ENCODE results near the gene TP53I11. TPM values are rescaled to one million over a fixed set of nuclear protein-coding genes. Genes with fewer than 3 reads are reported as not detected.
A peak's percentile ranks its signal among the peaks of the same experiment; 100 is the strongest.

TP53I11 gene
- total RNA-seq, 2 donors from 2014 or later, result 21.8 to 91.0 TPM

- Histone ChIP-seq H3K4me3 (no peak overlapping the region), H3K9me3 (no peaks in the 10 kb centered on the region), H3K27ac (no peak overlapping the region), H3K36me3 (replicated peaks in 1 of 2; ENCODE audit: insufficient read depth in 1 of 2, low read depth in 2 of 2) (no peaks in the 10 kb centered on the region), H3K4me1 (no peaks in the 10 kb centered on the region), H3K27me3 (no peaks in the 10 kb centered on the region)
- DNase-seq (no peak), ATAC-seq (no peak)
- intact Hi-C loops (cut with DNase I), result loop anchor here (5.0 to 10.0 kb wide), 2 partner anchors 178 to 396 kb away; no protein-coding TSS in a partner anchor
- WGBS, 2 donors, result 48 to 69% methylated on average over 4 of the region's 4 CpGs
- TF ChIP-seq, protein P1, sequence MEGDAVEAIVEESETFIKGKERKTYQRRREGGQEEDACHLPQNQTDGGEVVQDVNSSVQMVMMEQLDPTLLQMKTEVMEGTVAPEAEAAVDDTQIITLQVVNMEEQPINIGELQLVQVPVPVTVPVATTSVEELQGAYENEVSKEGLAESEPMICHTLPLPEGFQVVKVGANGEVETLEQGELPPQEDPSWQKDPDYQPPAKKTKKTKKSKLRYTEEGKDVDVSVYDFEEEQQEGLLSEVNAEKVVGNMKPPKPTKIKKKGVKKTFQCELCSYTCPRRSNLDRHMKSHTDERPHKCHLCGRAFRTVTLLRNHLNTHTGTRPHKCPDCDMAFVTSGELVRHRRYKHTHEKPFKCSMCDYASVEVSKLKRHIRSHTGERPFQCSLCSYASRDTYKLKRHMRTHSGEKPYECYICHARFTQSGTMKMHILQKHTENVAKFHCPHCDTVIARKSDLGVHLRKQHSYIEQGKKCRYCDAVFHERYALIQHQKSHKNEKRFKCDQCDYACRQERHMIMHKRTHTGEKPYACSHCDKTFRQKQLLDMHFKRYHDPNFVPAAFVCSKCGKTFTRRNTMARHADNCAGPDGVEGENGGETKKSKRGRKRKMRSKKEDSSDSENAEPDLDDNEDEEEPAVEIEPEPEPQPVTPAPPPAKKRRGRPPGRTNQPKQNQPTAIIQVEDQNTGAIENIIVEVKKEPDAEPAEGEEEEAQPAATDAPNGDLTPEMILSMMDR (IDR thresholded peaks at IDR 0.05), result no peak
- no peak for TF ChIP-seq POLR2A (IDR thresholded peaks at IDR 0.05)
Observed at GRCh38 chr11:44928816-44929215, 21.9 kb downstream of the TP53I11 start.

DNA sequence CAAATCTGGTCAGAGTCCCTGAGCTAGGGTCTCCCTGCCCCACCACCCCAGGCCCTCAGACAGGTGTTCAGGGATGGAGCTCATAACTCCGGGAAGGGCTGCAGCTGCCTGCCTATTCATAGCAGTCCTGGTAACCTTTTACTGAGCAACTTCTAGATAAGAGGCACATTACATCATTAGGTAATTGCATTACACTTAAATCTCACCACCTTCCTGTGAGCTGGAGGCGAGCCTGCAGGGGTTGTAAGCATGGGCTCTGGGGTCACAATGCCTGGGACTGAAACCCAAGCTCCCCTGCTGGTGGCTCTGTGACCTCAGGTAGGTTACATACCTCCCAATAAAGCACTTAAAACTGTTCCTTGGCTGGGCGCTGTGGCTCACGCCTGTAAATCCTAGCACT, 22.5 kb downstream of the TP53I11 start:
- WGBS, 2 donors, result 75% methylated on average over 4 of the region's 4 CpGs
- intact Hi-C loops (cut with DNase I), result loop anchor here (5.0 to 10.0 kb wide), 2 partner anchors 179 to 397 kb away; no protein-coding TSS in a partner anchor

GRCh38 chr11:44927174-44927661, 23.5 kb downstream of the TP53I11 start:
- Histone ChIP-seq H3K36me3 (replicated peaks in 1 of 2; ENCODE audit: insufficient read depth in 1 of 2, low read depth in 2 of 2) (no peaks in the 10 kb centered on the region), H3K27ac (no peak overlapping the region), H3K4me3 (no peak overlapping the region), H3K4me1 (no peaks in the 10 kb centered on the region), H3K9me3 (no peaks in the 10 kb centered on the region), H3K27me3 (no peaks in the 10 kb centered on the region)
- ATAC-seq (peak; percentile 67), DNase-seq (peak; percentile 65 to 76 (median 74))
- TF ChIP-seq POLR2A (IDR thresholded peaks at IDR 0.05), result no peak
- TF ChIP-seq, protein P1 (IDR thresholded peaks at IDR 0.05), result peak; percentile 76 to 92 (median 86)
- intact Hi-C loops (cut with DNase I), result loop anchor here (5.0 to 10.0 kb wide), 2 partner anchors 180 to 398 kb away; no protein-coding TSS in a partner anchor
- WGBS, 2 donors, result 9 to 11% methylated on average over 6 to 16 of the region's 16 CpGs

More for the DNA sequence above, 22.5 kb downstream of the TP53I11 start:
- no peaks in the 10 kb centered on the region for H3K27me3 ChIP-seq
- no peaks in the 10 kb centered on the region for H3K9me3 ChIP-seq
- DNase-seq (no peak), ATAC-seq (no peak)
- TF ChIP-seq, protein P1 (IDR thresholded peaks at IDR 0.05), result no peak
- TF ChIP-seq POLR2A (IDR thresholded peaks at IDR 0.05), result no peak
- H3K4me3 ChIP-seq, result no peak overlapping the region
- no peaks in the 10 kb centered on the region for H3K4me1 ChIP-seq
- H3K27ac ChIP-seq, result no peak overlapping the region
- H3K36me3 ChIP-seq (replicated peaks in 1 of 2; ENCODE audit: insufficient read depth in 1 of 2, low read depth in 2 of 2), result no peaks in the 10 kb centered on the region

DNA sequence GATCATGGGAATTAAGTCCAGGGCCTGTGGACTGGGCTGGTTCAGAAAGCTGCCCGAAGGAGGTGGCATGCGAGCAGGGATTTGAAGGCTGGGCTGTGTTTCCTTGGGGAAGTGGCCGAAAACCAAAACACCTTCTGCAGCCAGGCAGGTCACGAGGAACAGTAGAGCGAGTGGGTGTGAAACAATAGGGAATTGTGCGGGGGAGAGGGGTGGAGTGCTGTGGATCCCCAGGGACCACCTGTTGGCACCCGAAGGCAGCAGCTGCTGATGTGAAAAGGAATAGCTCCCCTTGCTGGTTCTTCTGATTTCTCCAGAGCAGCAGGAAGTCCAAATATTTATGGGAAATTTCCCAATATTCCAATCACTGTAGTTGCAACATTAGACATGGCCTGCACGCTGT, 24.6 kb downstream of the TP53I11 start:
- TF ChIP-seq, protein P1 (IDR thresholded peaks at IDR 0.05), result no peak
- TF ChIP-seq POLR2A (IDR thresholded peaks at IDR 0.05), result no peak
- Histone ChIP-seq H3K27me3 (no peaks in the 10 kb centered on the region), H3K4me3 (no peak overlapping the region), H3K4me1 (no peaks in the 10 kb centered on the region), H3K9me3 (no peaks in the 10 kb centered on the region), H3K27ac (no peak overlapping the region), H3K36me3 (replicated peaks in 1 of 2; ENCODE audit: insufficient read depth in 1 of 2, low read depth in 2 of 2) (no peaks in the 10 kb centered on the region)
- DNase-seq (no peak), ATAC-seq (no peak)
- intact Hi-C loops (cut with DNase I), result loop anchor here (5.0 to 10.0 kb wide), 2 partner anchors 181 to 399 kb away; no protein-coding TSS in a partner anchor
- WGBS, 2 donors, result 60 to 63% methylated on average over 8 of the region's 8 CpGs

- no peak overlapping the region for H3K4me3 ChIP-seq
- TF ChIP-seq POLR2A (IDR thresholded peaks at IDR 0.05), result no peak
- TF ChIP-seq, protein P1 (IDR thresholded peaks at IDR 0.05), result no peak
- H3K9me3 ChIP-seq, result no peaks in the 10 kb centered on the region
- H3K27me3 ChIP-seq, result no peaks in the 10 kb centered on the region
- WGBS, 2 donors, result 81 to 100% methylated on average over 1 to 3 of the region's 3 CpGs
- intact Hi-C loops (cut with DNase I), result loop anchor here (10.0 kb wide), 1 partner anchor 401 kb away; no protein-coding TSS in a partner anchor
- no peak overlapping the region for H3K27ac ChIP-seq
- no peak for DNase-seq
- no peak for ATAC-seq
- H3K4me1 ChIP-seq, result no peaks in the 10 kb centered on the region
- no peaks in the 10 kb centered on the region for H3K36me3 ChIP-seq (replicated peaks in 1 of 2; ENCODE audit: insufficient read depth in 1 of 2, low read depth in 2 of 2)
Observed at GRCh38 chr11:44923806-44924205, 26.9 kb downstream of the TP53I11 start.

All from body of pancreas (tissue), 4 donors.